ENCODE measurements around the gene CAAP1.

GRCh38 chr9:26904671-26905070 is 12.1 kb upstream of the CAAP1 start:
- TF ChIP-seq CBX1 (IDR thresholded peaks at IDR 0.05; ENCODE audit: low read depth) (no peak), CTCF (CRISPR knock-in tag; IDR thresholded peaks at IDR 0.05) (no peak), POLR2AphosphoS5 (IDR thresholded peaks at IDR 0.05; ENCODE audit: low read depth, low read length) (no peak), POLR2A (IDR thresholded peaks at IDR 0.05; ENCODE audit: insufficient read depth in 1 of 2, low read depth in 2 of 2, low read length in 2 of 2) (no peak), EHMT2 (IDR thresholded peaks at IDR 0.05; ENCODE audit: borderline replicate concordance, low read depth, low read length) (no peak), NR1H2 (CRISPR knock-in tag; IDR thresholded peaks at IDR 0.05; ENCODE audit: borderline replicate concordance, low read depth) (no peak), ZNF235 (CRISPR knock-in tag; IDR thresholded peaks at IDR 0.05; ENCODE audit: borderline replicate concordance) (no peak), ATF1 (CRISPR knock-in tag; IDR thresholded peaks at IDR 0.05) (no peak), TOPORS (CRISPR knock-in tag; IDR thresholded peaks at IDR 0.05) (no peak), ZFP90 (CRISPR knock-in tag; IDR thresholded peaks at IDR 0.05; ENCODE audit: borderline replicate concordance) (no peak)
- TF ChIP-seq, protein P1, sequence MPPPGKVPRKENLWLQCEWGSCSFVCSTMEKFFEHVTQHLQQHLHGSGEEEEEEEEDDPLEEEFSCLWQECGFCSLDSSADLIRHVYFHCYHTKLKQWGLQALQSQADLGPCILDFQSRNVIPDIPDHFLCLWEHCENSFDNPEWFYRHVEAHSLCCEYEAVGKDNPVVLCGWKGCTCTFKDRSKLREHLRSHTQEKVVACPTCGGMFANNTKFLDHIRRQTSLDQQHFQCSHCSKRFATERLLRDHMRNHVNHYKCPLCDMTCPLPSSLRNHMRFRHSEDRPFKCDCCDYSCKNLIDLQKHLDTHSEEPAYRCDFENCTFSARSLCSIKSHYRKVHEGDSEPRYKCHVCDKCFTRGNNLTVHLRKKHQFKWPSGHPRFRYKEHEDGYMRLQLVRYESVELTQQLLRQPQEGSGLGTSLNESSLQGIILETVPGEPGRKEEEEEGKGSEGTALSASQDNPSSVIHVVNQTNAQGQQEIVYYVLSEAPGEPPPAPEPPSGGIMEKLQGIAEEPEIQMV (CRISPR knock-in tag; IDR thresholded peaks at IDR 0.05; ENCODE audit: low read depth): no peak
- TF ChIP-seq, protein P2, sequence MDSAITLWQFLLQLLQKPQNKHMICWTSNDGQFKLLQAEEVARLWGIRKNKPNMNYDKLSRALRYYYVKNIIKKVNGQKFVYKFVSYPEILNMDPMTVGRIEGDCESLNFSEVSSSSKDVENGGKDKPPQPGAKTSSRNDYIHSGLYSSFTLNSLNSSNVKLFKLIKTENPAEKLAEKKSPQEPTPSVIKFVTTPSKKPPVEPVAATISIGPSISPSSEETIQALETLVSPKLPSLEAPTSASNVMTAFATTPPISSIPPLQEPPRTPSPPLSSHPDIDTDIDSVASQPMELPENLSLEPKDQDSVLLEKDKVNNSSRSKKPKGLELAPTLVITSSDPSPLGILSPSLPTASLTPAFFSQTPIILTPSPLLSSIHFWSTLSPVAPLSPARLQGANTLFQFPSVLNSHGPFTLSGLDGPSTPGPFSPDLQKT (CRISPR knock-in tag; IDR thresholded peaks at IDR 0.05; ENCODE audit: borderline replicate concordance): no peak
- TF ChIP-seq, protein P3, sequence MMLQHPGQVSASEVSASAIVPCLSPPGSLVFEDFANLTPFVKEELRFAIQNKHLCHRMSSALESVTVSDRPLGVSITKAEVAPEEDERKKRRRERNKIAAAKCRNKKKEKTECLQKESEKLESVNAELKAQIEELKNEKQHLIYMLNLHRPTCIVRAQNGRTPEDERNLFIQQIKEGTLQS (CRISPR knock-in tag; IDR thresholded peaks at IDR 0.05): no peak
